ENCODE measurements around the gene TSBP1.

DNA sequence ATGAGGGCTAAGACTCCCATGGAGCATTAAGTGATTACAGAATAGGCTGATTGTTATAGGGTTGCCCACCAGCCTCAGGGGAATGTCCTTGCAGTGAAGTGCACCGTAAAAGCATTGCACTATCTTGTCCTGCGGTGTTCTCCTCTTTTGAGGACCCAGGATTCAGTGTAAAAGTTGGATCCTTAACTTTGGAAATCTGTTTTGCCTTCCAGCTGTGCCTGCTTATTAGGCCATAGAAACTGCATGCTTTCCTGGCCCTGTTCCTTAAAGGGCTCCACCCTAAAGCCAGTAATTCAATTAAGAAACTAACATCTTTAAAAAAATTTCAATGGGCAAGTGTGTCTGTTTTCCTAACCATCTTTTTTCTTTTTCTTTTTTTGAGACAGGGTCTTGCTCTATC, 122.4 kb downstream of the TSBP1 start:
- TF ChIP-seq POLR2AphosphoS5 (IDR thresholded peaks at IDR 0.05) (no peak), POLR2A (IDR thresholded peaks at IDR 0.05) (no peak), EP300 (IDR thresholded peaks at IDR 0.05) (no peak)
- TF ChIP-seq, protein P1, sequence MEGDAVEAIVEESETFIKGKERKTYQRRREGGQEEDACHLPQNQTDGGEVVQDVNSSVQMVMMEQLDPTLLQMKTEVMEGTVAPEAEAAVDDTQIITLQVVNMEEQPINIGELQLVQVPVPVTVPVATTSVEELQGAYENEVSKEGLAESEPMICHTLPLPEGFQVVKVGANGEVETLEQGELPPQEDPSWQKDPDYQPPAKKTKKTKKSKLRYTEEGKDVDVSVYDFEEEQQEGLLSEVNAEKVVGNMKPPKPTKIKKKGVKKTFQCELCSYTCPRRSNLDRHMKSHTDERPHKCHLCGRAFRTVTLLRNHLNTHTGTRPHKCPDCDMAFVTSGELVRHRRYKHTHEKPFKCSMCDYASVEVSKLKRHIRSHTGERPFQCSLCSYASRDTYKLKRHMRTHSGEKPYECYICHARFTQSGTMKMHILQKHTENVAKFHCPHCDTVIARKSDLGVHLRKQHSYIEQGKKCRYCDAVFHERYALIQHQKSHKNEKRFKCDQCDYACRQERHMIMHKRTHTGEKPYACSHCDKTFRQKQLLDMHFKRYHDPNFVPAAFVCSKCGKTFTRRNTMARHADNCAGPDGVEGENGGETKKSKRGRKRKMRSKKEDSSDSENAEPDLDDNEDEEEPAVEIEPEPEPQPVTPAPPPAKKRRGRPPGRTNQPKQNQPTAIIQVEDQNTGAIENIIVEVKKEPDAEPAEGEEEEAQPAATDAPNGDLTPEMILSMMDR (IDR thresholded peaks at IDR 0.05): no peak
